Panc1 (cell line): ENCODE data around the gene ANKLE1. TPM values are rescaled to one million over a fixed set of nuclear protein-coding genes. Genes with fewer than 3 reads are reported as not detected.

Experiments
- ATAC-seq: fragments of 200-7000 bp; cut with Tn5 transposase; 2 replicates; pipeline ENCODE4 v1.9.1; 2020; ENCODE audit warnings: mild to moderate bottlenecking, moderate library complexity
- BruUV-seq: library from RNA; stranded (reverse); fragments of 400-500 nt; replicated peaks from 2 replicates; lab custom pipeline; 2021; lab: Mats Ljungman, UMichigan
- CTCF ChIA-PET: fragments of 300-600 bp; sonication (Branson Sonifier 250); formaldehyde crosslinking; loops from one replicate; lab custom pipeline; 2022; ENCODE audit warnings: antibody characterized with exemption; lab: Charles Lee
- POLR2A ChIA-PET: fragments of 300-600 bp; sonication (Branson Sonifier 250); formaldehyde crosslinking; loops from one replicate; lab custom pipeline; 2022; ENCODE audit warnings: antibody characterized with exemption; lab: Charles Lee
- DNase-seq: peaks from one replicate; pipeline ENCODE4 v3.0.0-alpha.2; 2010; ENCODE audit warnings: low read depth, low spot score
- H3K27ac ChIP-seq: 2 replicates; pipeline ENCODE4 v1.5.1; 2011; ENCODE audit warnings: mild to moderate bottlenecking, low read length, inconsistent platforms
- H3K27me3 ChIP-seq: fragments of 200-500 bp; sonication (Bioruptor generic); 2 replicates; pipeline ENCODE4 v1.6.0; 2014; ENCODE audit warnings: low read length, inconsistent platforms; ENCODE audit not compliant: control insufficient read depth, insufficient read depth
- H3K36me3 ChIP-seq: fragments of 200-500 bp; sonication (Bioruptor generic); 2 replicates; pipeline ENCODE4 v1.5.1; 2014; ENCODE audit warnings: inconsistent platforms, mild to moderate bottlenecking, low read length, moderate library complexity; ENCODE audit not compliant: control insufficient read depth, insufficient read depth
- H3K4me1 ChIP-seq: 2 replicates; pipeline ENCODE4 v1.5.1; 2011; ENCODE audit warnings: inconsistent platforms, mild to moderate bottlenecking, low read length, moderate library complexity; ENCODE audit not compliant: control insufficient read depth, insufficient read depth
- H3K4me3 ChIP-seq, 2 experiments: 2 replicates each; pipeline ENCODE4 v1.5.1; 2011 to 2012; ENCODE audit warnings: low read depth in 2 of 2, low read length in 2 of 2, mild to moderate bottlenecking in 2 of 2, inconsistent platforms in 1 of 2, moderate library complexity in 1 of 2
- H3K9me3 ChIP-seq: fragments of 200-500 bp; sonication (Bioruptor generic); 2 replicates; pipeline ENCODE4 v1.5.1; 2014; ENCODE audit warnings: low read depth, mild to moderate bottlenecking, inconsistent platforms, low read length, moderate library complexity; ENCODE audit not compliant: control insufficient read depth, insufficient read depth
- POLR2AphosphoS5 ChIP-seq: IDR thresholded peaks from 2 replicates; pipeline ENCODE4 v1.6.1; 2012; ENCODE audit warnings: mild to moderate bottlenecking, low read depth, low read length, moderate library complexity
- SIN3A ChIP-seq: IDR thresholded peaks from 2 replicates; pipeline ENCODE4 v1.6.1; 2012; ENCODE audit warnings: low read depth, mild to moderate bottlenecking, low read length, moderate library complexity, borderline replicate concordance; ENCODE audit not compliant: insufficient read depth
- TCF7L2 ChIP-seq: IDR thresholded peaks from 2 replicates; pipeline ENCODE4 v1.6.1; 2011; ENCODE audit warnings: mild to moderate bottlenecking, low read depth, low read length, inconsistent platforms
- in situ Hi-C: cut with HindIII; loops from 2 replicates; pipeline ENCODE4 v1.10.0; 2016; ENCODE audit warnings: low sequenced_read_pairs, low pct_unique_long_range_greater_than_20kb
- intact Hi-C: fragments of 100-400 bp; cut with micrococcal nuclease; formaldehyde crosslinking; loops from one replicate; pipeline ENCODE4 v1.10.0; 2022; ENCODE audit not compliant: unreplicated experiment
- total RNA-seq: library from RNA; stranded (reverse); gene quantifications from one replicate; pipeline ENCODE4 v1.2.1, GENCODE V29; 2021; ENCODE audit not compliant: unreplicated experiment
- TF ChIP-seq, protein P1 (sequence below), 2 experiments: IDR thresholded peaks; 2 replicates each; pipeline ENCODE4 v1.6.1; 2011 to 2012; ENCODE audit warnings: low read depth in 2 of 2, control low read depth in 1 of 2, low read length in 1 of 2, mild to moderate bottlenecking in 1 of 2, moderate library complexity in 1 of 2; ENCODE audit not compliant: insufficient read depth in 1 of 2
- TF ChIP-seq, protein P2 (sequence below): fragments of 450-650 bp; IDR thresholded peaks from 2 replicates; pipeline ENCODE4 v1.5.1; 2017; ENCODE audit warnings: mild to moderate bottlenecking

ANKLE1 gene
- total RNA-seq, 1 experiment from 2014 or later: 1.1 TPM

DNA sequence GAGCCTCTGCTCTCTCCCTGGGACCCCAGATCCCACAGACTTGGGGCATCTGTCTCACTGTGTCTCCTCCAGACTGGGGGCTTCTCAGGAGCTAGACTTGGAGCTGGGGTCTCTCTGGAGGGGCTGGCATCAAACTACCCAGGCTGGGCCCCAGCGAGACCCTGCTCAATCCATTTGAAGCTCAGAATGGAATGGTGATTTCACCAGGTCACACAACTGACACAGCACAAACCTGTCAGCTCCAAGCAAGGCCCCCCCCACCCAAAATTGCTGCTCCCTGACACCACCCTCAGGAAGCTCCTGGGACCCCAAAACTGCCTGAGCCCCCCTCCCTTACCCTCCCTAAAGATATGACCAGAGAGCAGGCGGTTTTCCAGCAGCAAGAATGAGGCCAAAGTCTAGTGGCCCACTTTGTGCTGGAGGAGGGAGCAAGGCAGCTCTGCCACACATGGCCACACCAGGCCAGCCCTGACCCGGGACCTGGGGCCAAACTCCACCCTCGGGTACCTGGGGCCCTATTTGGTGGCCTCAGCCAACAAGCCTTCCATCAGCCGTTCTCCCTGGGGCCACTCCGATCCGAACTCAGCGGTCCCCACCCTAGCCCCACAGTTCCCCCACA is 38.4 kb upstream of the ANKLE1 start:
- peak overlapping the region; percentile 91 for H3K27ac ChIP-seq
- intact Hi-C loops: no loop called here
- no peak for TF ChIP-seq POLR2AphosphoS5
- no peak for TF ChIP-seq SIN3A
- TF ChIP-seq, protein P1, sequence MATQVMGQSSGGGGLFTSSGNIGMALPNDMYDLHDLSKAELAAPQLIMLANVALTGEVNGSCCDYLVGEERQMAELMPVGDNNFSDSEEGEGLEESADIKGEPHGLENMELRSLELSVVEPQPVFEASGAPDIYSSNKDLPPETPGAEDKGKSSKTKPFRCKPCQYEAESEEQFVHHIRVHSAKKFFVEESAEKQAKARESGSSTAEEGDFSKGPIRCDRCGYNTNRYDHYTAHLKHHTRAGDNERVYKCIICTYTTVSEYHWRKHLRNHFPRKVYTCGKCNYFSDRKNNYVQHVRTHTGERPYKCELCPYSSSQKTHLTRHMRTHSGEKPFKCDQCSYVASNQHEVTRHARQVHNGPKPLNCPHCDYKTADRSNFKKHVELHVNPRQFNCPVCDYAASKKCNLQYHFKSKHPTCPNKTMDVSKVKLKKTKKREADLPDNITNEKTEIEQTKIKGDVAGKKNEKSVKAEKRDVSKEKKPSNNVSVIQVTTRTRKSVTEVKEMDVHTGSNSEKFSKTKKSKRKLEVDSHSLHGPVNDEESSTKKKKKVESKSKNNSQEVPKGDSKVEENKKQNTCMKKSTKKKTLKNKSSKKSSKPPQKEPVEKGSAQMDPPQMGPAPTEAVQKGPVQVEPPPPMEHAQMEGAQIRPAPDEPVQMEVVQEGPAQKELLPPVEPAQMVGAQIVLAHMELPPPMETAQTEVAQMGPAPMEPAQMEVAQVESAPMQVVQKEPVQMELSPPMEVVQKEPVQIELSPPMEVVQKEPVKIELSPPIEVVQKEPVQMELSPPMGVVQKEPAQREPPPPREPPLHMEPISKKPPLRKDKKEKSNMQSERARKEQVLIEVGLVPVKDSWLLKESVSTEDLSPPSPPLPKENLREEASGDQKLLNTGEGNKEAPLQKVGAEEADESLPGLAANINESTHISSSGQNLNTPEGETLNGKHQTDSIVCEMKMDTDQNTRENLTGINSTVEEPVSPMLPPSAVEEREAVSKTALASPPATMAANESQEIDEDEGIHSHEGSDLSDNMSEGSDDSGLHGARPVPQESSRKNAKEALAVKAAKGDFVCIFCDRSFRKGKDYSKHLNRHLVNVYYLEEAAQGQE (IDR thresholded peaks at IDR 0.05; ENCODE audit: insufficient read depth in 1 of 2, low read depth in 2 of 2, low read length in 1 of 2): no peak
- TF ChIP-seq, protein P2, sequence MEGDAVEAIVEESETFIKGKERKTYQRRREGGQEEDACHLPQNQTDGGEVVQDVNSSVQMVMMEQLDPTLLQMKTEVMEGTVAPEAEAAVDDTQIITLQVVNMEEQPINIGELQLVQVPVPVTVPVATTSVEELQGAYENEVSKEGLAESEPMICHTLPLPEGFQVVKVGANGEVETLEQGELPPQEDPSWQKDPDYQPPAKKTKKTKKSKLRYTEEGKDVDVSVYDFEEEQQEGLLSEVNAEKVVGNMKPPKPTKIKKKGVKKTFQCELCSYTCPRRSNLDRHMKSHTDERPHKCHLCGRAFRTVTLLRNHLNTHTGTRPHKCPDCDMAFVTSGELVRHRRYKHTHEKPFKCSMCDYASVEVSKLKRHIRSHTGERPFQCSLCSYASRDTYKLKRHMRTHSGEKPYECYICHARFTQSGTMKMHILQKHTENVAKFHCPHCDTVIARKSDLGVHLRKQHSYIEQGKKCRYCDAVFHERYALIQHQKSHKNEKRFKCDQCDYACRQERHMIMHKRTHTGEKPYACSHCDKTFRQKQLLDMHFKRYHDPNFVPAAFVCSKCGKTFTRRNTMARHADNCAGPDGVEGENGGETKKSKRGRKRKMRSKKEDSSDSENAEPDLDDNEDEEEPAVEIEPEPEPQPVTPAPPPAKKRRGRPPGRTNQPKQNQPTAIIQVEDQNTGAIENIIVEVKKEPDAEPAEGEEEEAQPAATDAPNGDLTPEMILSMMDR: no peak
- TF ChIP-seq TCF7L2: no peak
- ChIA-PET CTCF (interaction anchor here (0.7 kb wide), 1 partner anchor 434 kb away, joined by 9 read pairs; no protein-coding TSS in a partner anchor), POLR2A (interaction anchor here (1.0 kb wide), 1 partner anchor 16 kb away, joined by 3 read pairs; no protein-coding TSS in a partner anchor)
- ATAC-seq (no peak), DNase-seq (no peak)
- H3K36me3 ChIP-seq: peaks cover 5% of the 10 kb centered on the region
- TSS peak; percentile 61 for BruUV-seq
- in situ Hi-C loops: no loop called here
- no peaks in the 10 kb centered on the region for H3K9me3 ChIP-seq
- no peaks in the 10 kb centered on the region for H3K27me3 ChIP-seq
- peak overlapping the region; percentile 83 to 84 for H3K4me3 ChIP-seq
- peaks cover 51% of the 10 kb centered on the region for H3K4me1 ChIP-seq

DNA sequence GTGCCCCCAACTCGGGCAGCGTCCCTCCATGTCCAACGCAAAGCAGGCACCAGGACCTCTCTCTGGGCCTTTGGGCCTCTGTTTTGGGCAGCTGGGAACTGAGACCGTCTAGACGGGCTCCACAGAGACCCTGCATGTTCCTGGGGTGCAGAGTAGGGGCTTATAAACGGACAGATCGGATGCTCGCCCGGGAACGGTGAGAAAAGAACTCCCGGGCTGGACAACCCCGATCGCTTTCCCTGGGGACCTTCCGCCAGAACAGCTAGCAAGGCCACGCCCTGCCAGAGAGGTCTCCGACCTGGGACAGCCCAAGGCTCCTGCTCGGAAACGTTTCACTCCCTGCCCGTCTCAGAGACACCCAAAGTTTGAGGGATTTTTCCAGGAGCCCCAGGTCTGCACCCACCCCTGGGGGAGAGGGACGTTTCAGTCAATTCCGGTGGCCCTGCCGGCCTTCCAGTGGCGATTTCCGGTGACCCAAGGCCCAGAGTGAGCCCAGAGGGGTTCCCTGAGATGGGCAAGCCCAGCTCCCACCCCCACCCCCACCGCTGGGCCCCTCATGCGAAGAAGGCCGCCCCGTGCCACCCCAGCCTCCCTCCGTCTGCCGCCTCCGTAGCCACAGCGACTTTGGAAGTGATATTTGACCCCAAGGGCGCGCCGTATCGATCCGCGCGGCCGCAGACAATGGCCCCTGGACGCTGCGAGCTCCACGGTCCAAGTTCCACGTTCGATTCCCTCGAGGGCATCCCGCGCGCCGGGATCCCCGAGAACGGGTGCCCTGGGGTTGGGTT is 37.7 kb upstream of the ANKLE1 start:
- no TSS peak for BruUV-seq
- no peak for DNase-seq
- Histone ChIP-seq H3K27ac (peak overlapping the region; percentile 91), H3K36me3 (peaks cover 5% of the 10 kb centered on the region), H3K4me3 (peak overlapping the region; percentile 83 to 84), H3K27me3 (no peaks in the 10 kb centered on the region), H3K9me3 (no peaks in the 10 kb centered on the region), H3K4me1 (peaks cover 52% of the 10 kb centered on the region)
- ChIA-PET CTCF (interaction anchor here (0.5 to 0.7 kb wide), 2 partner anchors 41 to 435 kb away, joined by 3 to 9 read pairs; no protein-coding TSS in a partner anchor), POLR2A (no interaction called here)
- TF ChIP-seq SIN3A (no peak), TCF7L2 (no peak), POLR2AphosphoS5 (no peak)
- TF ChIP-seq, protein P2: no peak
- TF ChIP-seq, protein P1 (IDR thresholded peaks at IDR 0.05; ENCODE audit: insufficient read depth in 1 of 2, low read depth in 2 of 2, low read length in 1 of 2): no peak
- in situ Hi-C loops: no loop called here
- intact Hi-C loops: no loop called here
- peak; percentile 39 for ATAC-seq
